Neural progenitor cell (in vitro differentiated cells): ENCODE results near the gene FBXO10.

Experiments used
- EZH2phosphoT487 ChIP-seq: fragments of 200-600 bp; sonication (generic); IDR thresholded peaks from 2 replicates; pipeline ENCODE4 v1.6.1; 2017; ENCODE audit warnings: antibody characterized with exemption
- TF ChIP-seq, protein P1 (sequence below): fragments of 200-600 bp; sonication (generic); IDR thresholded peaks from 2 replicates; pipeline ENCODE4 v1.5.1; 2017; ENCODE audit warnings: antibody characterized with exemption, mild to moderate bottlenecking

DNA sequence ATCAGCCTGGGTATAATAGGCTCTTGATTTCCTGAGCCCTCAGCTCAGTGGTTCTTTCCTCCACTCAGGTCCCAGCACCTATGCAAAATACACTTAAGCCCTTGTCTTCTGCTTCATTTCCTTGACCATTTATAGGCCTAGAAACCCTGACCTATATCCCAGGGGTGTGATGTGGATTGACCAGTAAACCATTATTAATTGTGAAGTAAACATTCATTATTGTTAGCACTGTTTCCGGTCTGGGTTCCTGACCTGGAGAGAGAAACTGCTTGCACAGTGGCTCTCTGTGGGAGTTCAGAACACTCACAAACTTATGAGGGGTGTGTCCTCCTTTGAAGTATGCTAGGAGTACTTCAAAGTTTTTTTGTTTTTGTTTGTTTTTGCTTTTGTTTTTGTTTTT lies 35.8 kb upstream of the FBXO10 start:
- TF ChIP-seq, protein P1, sequence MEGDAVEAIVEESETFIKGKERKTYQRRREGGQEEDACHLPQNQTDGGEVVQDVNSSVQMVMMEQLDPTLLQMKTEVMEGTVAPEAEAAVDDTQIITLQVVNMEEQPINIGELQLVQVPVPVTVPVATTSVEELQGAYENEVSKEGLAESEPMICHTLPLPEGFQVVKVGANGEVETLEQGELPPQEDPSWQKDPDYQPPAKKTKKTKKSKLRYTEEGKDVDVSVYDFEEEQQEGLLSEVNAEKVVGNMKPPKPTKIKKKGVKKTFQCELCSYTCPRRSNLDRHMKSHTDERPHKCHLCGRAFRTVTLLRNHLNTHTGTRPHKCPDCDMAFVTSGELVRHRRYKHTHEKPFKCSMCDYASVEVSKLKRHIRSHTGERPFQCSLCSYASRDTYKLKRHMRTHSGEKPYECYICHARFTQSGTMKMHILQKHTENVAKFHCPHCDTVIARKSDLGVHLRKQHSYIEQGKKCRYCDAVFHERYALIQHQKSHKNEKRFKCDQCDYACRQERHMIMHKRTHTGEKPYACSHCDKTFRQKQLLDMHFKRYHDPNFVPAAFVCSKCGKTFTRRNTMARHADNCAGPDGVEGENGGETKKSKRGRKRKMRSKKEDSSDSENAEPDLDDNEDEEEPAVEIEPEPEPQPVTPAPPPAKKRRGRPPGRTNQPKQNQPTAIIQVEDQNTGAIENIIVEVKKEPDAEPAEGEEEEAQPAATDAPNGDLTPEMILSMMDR, result no peak
- TF ChIP-seq EZH2phosphoT487, result no peak
